ENCODE measurements around the gene CDC27. TPM values are rescaled to one million over a fixed set of nuclear protein-coding genes. Genes with fewer than 3 reads are reported as not detected.
A peak's percentile ranks its signal among the peaks of the same experiment; 100 is the strongest.

The CDC27 gene
- polyA plus RNA-seq, 1 donor (not counting 4 experiments of a cell fraction or from before 2014, with no cell fraction given): 95.6 TPM

GRCh38 chr17:47230864-47231263, 41.8 kb upstream of the CDC27 start:
- Histone ChIP-seq H3K4me2 (ENCODE audit: control insufficient read depth, extremely low read depth, insufficient read depth, low read depth, low read length) (no peak overlapping the region), H4K20me1 (ENCODE audit: control insufficient read depth, extremely low read depth, insufficient read depth, low read length) (no peaks in the 10 kb centered on the region), H3K36me3 (ENCODE audit: control insufficient read depth in 2 of 2, extremely low read depth in 1 of 2, insufficient read depth in 2 of 2, low read length in 2 of 2) (no peaks in the 10 kb centered on the region), H3K4me1 (ENCODE audit: control insufficient read depth, extremely low read depth, insufficient read depth, low read length) (peaks cover 8% of the 10 kb centered on the region), H3K4me3 (ENCODE audit: control insufficient read depth in 2 of 3, extremely low read depth in 1 of 3, insufficient read depth in 2 of 3, low read depth in 1 of 3, low read length in 3 of 3) (no peak overlapping the region), H3K27ac (ENCODE audit: control insufficient read depth, insufficient read depth, low read length) (no peak overlapping the region), H3K9me1 (ENCODE audit: control insufficient read depth, extremely low read depth, insufficient read depth, low read length) (no peaks in the 10 kb centered on the region), H3K79me2 (ENCODE audit: control insufficient read depth, insufficient read depth, low read length) (no peaks in the 10 kb centered on the region), H3K9me3 (ENCODE audit: control insufficient read depth, low read depth, low read length) (no peaks in the 10 kb centered on the region), H2AFZ (ENCODE audit: control insufficient read depth, low read length) (no peak overlapping the region), H3K27me3 (ENCODE audit: control insufficient read depth, extremely low read depth, insufficient read depth, low read length) (peaks cover 9% of the 10 kb centered on the region), H3K9ac (ENCODE audit: control insufficient read depth, extremely low read depth, insufficient read depth, low read length) (no peak overlapping the region)
- dilution Hi-C loops (cut with MboI; ENCODE audit: extremely low pct_ligation_motif_present, low sequenced_read_pairs): no loop called here
- FAIRE-seq (no peak), DNase-seq (ENCODE audit: low read depth, low spot score) (no peak)
- TF ChIP-seq CTCF (optimal IDR thresholded peaks at IDR 0.05 in 1 of 3, IDR thresholded peaks at IDR 0.05 in 1 of 3, conservative IDR thresholded peaks at IDR 0.05 in 1 of 3; ENCODE audit: extremely low read depth in 1 of 3, insufficient read depth in 2 of 3, low read length in 3 of 3) (no peak), EZH2 (IDR thresholded peaks at IDR 0.05; ENCODE audit: low read length) (no peak)

- peak overlapping the region; percentile 84 for H3K4me2 ChIP-seq (ENCODE audit: control insufficient read depth, extremely low read depth, insufficient read depth, low read depth, low read length)
- no peaks in the 10 kb centered on the region for H3K9me3 ChIP-seq (ENCODE audit: control insufficient read depth, low read depth, low read length)
- peak; percentile 72 for FAIRE-seq
- peaks cover 18% of the 10 kb centered on the region for H3K4me1 ChIP-seq (ENCODE audit: control insufficient read depth, extremely low read depth, insufficient read depth, low read length)
- TF ChIP-seq EZH2 (IDR thresholded peaks at IDR 0.05; ENCODE audit: low read length) (no peak), CTCF (optimal IDR thresholded peaks at IDR 0.05 in 1 of 3, IDR thresholded peaks at IDR 0.05 in 1 of 3, conservative IDR thresholded peaks at IDR 0.05 in 1 of 3; ENCODE audit: extremely low read depth in 1 of 3, insufficient read depth in 2 of 3, low read length in 3 of 3) (peak; percentile 99 to 100 (median 99))
- peaks cover 9% of the 10 kb centered on the region for H3K27me3 ChIP-seq (ENCODE audit: control insufficient read depth, extremely low read depth, insufficient read depth, low read length)
- H4K20me1 ChIP-seq (ENCODE audit: control insufficient read depth, extremely low read depth, insufficient read depth, low read length): no peaks in the 10 kb centered on the region
- H3K27ac ChIP-seq (ENCODE audit: control insufficient read depth, insufficient read depth, low read length): no peak overlapping the region
- no peaks in the 10 kb centered on the region for H3K9me1 ChIP-seq (ENCODE audit: control insufficient read depth, extremely low read depth, insufficient read depth, low read length)
- H3K36me3 ChIP-seq (ENCODE audit: control insufficient read depth in 2 of 2, extremely low read depth in 1 of 2, insufficient read depth in 2 of 2, low read length in 2 of 2): no peaks in the 10 kb centered on the region
- H3K9ac ChIP-seq (ENCODE audit: control insufficient read depth, extremely low read depth, insufficient read depth, low read length): peak overlapping the region; percentile 5
- peak overlapping the region in 1 of 3 experiments; percentile 40 for H3K4me3 ChIP-seq (ENCODE audit: control insufficient read depth in 2 of 3, extremely low read depth in 1 of 3, insufficient read depth in 2 of 3, low read depth in 1 of 3, low read length in 3 of 3)
- no peaks in the 10 kb centered on the region for H3K79me2 ChIP-seq (ENCODE audit: control insufficient read depth, insufficient read depth, low read length)
- H2AFZ ChIP-seq (ENCODE audit: control insufficient read depth, low read length): peak overlapping the region; percentile 27
- DNase-seq (ENCODE audit: low read depth, low spot score): peak; percentile 38
- dilution Hi-C loops (cut with MboI; ENCODE audit: extremely low pct_ligation_motif_present, low sequenced_read_pairs): no loop called here
Observed at GRCh38 chr17:47229535-47230443, 40.7 kb upstream of the CDC27 start.

Measured in keratinocyte (primary cell).